Right cardiac atrium (tissue), 5 donors: ENCODE measurements around the gene NPIPB4. TPM values are rescaled to one million over a fixed set of nuclear protein-coding genes. Genes with fewer than 3 reads are reported as not detected.
"Not testable (repeated sequence)": the region's sequence is repeated elsewhere in the genome, so short reads cannot be mapped to it uniquely, and the experiment has no call there.

Experiments used
- ATAC-seq, 2 donors: fragments of 200-7000 bp; cut with Tn5 transposase; one replicate each; pipeline versions ENCODE4 v1.8.0 to v1.9.1; 2020; ENCODE audit warnings: moderate library complexity in 2 of 2, mild to moderate bottlenecking in 1 of 2
- DNase-seq, 3 donors: peaks; one replicate each; pipeline ENCODE4 v3.0.0-alpha.2; 2020
- H3K27ac ChIP-seq: one replicate; pipeline ENCODE4 v1.5.1; 2013; ENCODE audit warnings: mild to moderate bottlenecking, low read length, control low read depth, moderate library complexity
- H3K27me3 ChIP-seq: one replicate; pipeline ENCODE4 v1.6.1; 2013; ENCODE audit not compliant: control insufficient read depth, insufficient read depth
- H3K4me1 ChIP-seq: one replicate; pipeline ENCODE4 v1.6.1; 2013; ENCODE audit warnings: low read length; ENCODE audit not compliant: control insufficient read depth, insufficient read depth
- H3K4me3 ChIP-seq: one replicate; pipeline ENCODE4 v1.5.1; 2013; ENCODE audit warnings: low read length, control low read depth
- H3K9me3 ChIP-seq: one replicate; pipeline ENCODE4 v1.6.1; 2013; ENCODE audit warnings: low read length; ENCODE audit not compliant: control insufficient read depth
- WGBS: extraction: QIAGEN DNeasy Blood & Tissue Kit; methylation state at CpG from one replicate; pipeline ENCODE4 v1.1.7; 2013; 5-methylcytosine and 5-hydroxymethylcytosine counted together
- intact Hi-C, 4 donors: fragments of 100-400 bp; cut with DNase I; formaldehyde crosslinking; loops; one replicate each; pipeline versions ENCODE4 v1.11.0 to v1.14.0; 2022 to 2023
- long read RNA-seq, 4 donors: library from polyadenylated mRNA; unstranded; transcript quantifications; one replicate each; pipeline ENCODE4 v2.0.0, GENCODE V29; 2020 to 2021
- polyA plus RNA-seq: library from polyadenylated mRNA; stranded (reverse); fragments of 200-250 nt; gene quantifications from one replicate; pipeline ENCODE4 v1.2.3, GENCODE V29; 2013
- total RNA-seq, 4 donors: library from RNA; stranded (reverse); fragmentation: NEBNext Ultra II Directional; extraction: Animal tissue kit (Norgen Biotek cat#: 25700); gene quantifications; one replicate each; pipeline ENCODE4 v1.2.1, GENCODE V29; 2021
- donor health status: healthy with polysubstance abuse.
- donor health status: DM: no; HTN: yes; CAD: no.
- donor health status: DM: no; HTN: no; CAD: no.
- donor health status: DM: no; HTN: yes; CAD: no; lungs with severe emphysema.
- donor health status: DM: yes; HTN: yes; CAD: no.

The NPIPB4 gene
- total RNA-seq: 10 to 100 TPM; 37.2 to 47.6 (median 41.6) TPM
- polyA plus RNA-seq: 9.4 TPM
- long read RNA-seq, donor 1, partial matches to known transcripts: 2 of 4 reads
- long read RNA-seq, donor 1, other reads (novel, unspliced or antisense): 2 of 4 reads
- long read RNA-seq, donor 2, partial matches to known transcripts: 0 of 1 reads
- long read RNA-seq, donor 2, other reads (novel, unspliced or antisense): 1 of 1 reads
- long read RNA-seq, donor 3, partial matches to known transcripts: 0 of 1 reads
- long read RNA-seq, donor 3, other reads (novel, unspliced or antisense): 1 of 1 reads
- long read RNA-seq, donor 4, partial matches to known transcripts: 0 of 1 reads
- long read RNA-seq, donor 4, other reads (novel, unspliced or antisense): 0 of 1 reads

GRCh38 chr16:21857656-21858055 lies at the start of gene NPIPB4:
TSS of gene NPIPB4 (minus strand) at chr16:21857756. CDS start at chr16:21857378, 378 bp downstream.
- H3K27me3 ChIP-seq, H3K27ac ChIP-seq, intact Hi-C loops, H3K4me3 ChIP-seq, DNase-seq, H3K4me1 ChIP-seq, ATAC-seq, H3K9me3 ChIP-seq: not testable (repeated sequence)
- WGBS: no CpG with 5 or more reads among the region's 5 CpGs

- H3K27ac ChIP-seq, H3K4me1 ChIP-seq, H3K9me3 ChIP-seq, intact Hi-C loops, ATAC-seq, DNase-seq, H3K4me3 ChIP-seq, H3K27me3 ChIP-seq: not testable (repeated sequence)
- WGBS: 76% methylated on average over 4 of the region's 5 CpGs
Measured at GRCh38 chr16:21898998-21899397, 41.4 kb upstream of the NPIPB4 start.

- H3K27me3 ChIP-seq, H3K27ac ChIP-seq, ATAC-seq, intact Hi-C loops, H3K9me3 ChIP-seq, H3K4me1 ChIP-seq, H3K4me3 ChIP-seq: not testable (repeated sequence)
- 20% methylated on average over 3 of the region's 3 CpGs for WGBS
- DNase-seq: peak in 1 of 3 donors; percentile 21
Measured at GRCh38 chr16:21881988-21882387, 24.4 kb upstream of the NPIPB4 start.

- H3K9me3 ChIP-seq, H3K4me1 ChIP-seq, ATAC-seq, H3K27ac ChIP-seq, intact Hi-C loops, H3K27me3 ChIP-seq, DNase-seq, H3K4me3 ChIP-seq: not testable (repeated sequence)
- 39% methylated on average over 5 of the region's 13 CpGs for WGBS
Measured at GRCh38 chr16:21837186-21837585, 20.4 kb downstream of the NPIPB4 start.

- WGBS: 34% methylated on average over 6 of the region's 18 CpGs
- H3K4me3 ChIP-seq, ATAC-seq, H3K9me3 ChIP-seq, intact Hi-C loops, H3K27me3 ChIP-seq, H3K4me1 ChIP-seq, H3K27ac ChIP-seq, DNase-seq: not testable (repeated sequence)
Measured at GRCh38 chr16:21836334-21836733, 21.2 kb downstream of the NPIPB4 start.

- intact Hi-C loops, ATAC-seq: not testable (repeated sequence)
Measured at GRCh38 chr16:21835747-21836146, 21.8 kb downstream of the NPIPB4 start.

GRCh38 chr16:21834211-21834610 lies 23.3 kb downstream of the NPIPB4 start:
- H3K9me3 ChIP-seq, H3K27me3 ChIP-seq, H3K27ac ChIP-seq, H3K4me3 ChIP-seq, ATAC-seq, intact Hi-C loops, DNase-seq, H3K4me1 ChIP-seq: not testable (repeated sequence)
- 81% methylated on average over 2 of the region's 5 CpGs for WGBS

More at GRCh38 chr16:21835747-21836146, 21.8 kb downstream of the NPIPB4 start:
- not testable (repeated sequence) for H3K4me3 ChIP-seq, DNase-seq, H3K27ac ChIP-seq, H3K4me1 ChIP-seq, H3K9me3 ChIP-seq, H3K27me3 ChIP-seq
- 29% methylated on average over 13 of the region's 24 CpGs for WGBS

GRCh38 chr16:21829929-21830328 lies 27.6 kb downstream of the NPIPB4 start:
- H3K27me3 ChIP-seq, H3K27ac ChIP-seq, DNase-seq, ATAC-seq, intact Hi-C loops, H3K9me3 ChIP-seq, H3K4me1 ChIP-seq, H3K4me3 ChIP-seq: not testable (repeated sequence)
- 88% methylated on average over 7 of the region's 8 CpGs for WGBS

GRCh38 chr16:21826067-21826706 lies 31.4 kb downstream of the NPIPB4 start:
- intact Hi-C loops, H3K4me1 ChIP-seq, DNase-seq, H3K9me3 ChIP-seq, H3K4me3 ChIP-seq, H3K27me3 ChIP-seq: not testable (repeated sequence)
- H3K27ac ChIP-seq: peak overlapping the region; percentile 64
- peak; percentile 91 to 93 for ATAC-seq
- WGBS: 29% methylated on average over 5 of the region's 5 CpGs

- ATAC-seq (peak; percentile 71 to 72), DNase-seq (peak in 1 of 3 donors; percentile 56)
- H3K27me3 ChIP-seq, intact Hi-C loops, H3K4me1 ChIP-seq, H3K4me3 ChIP-seq, H3K9me3 ChIP-seq: not testable (repeated sequence)
- peak overlapping the region; percentile 64 for H3K27ac ChIP-seq
- 39% methylated on average over 4 of the region's 4 CpGs for WGBS
Measured at GRCh38 chr16:21825526-21825925, 32.0 kb downstream of the NPIPB4 start.

GRCh38 chr16:21823258-21823657 lies 34.3 kb downstream of the NPIPB4 start:
- 96% methylated on average over 2 of the region's 3 CpGs for WGBS
- H3K4me3 ChIP-seq, intact Hi-C loops, H3K27me3 ChIP-seq, H3K27ac ChIP-seq, ATAC-seq, DNase-seq, H3K9me3 ChIP-seq, H3K4me1 ChIP-seq: not testable (repeated sequence)
